ENCODE results near the gene NSD1.
A peak's percentile ranks its signal among the peaks of the same experiment; 100 is the strongest.
"Not testable (repeated sequence)": the region's sequence is repeated elsewhere in the genome, so short reads cannot be mapped to it uniquely, and the experiment has no call there.

NSD1 gene

DNA sequence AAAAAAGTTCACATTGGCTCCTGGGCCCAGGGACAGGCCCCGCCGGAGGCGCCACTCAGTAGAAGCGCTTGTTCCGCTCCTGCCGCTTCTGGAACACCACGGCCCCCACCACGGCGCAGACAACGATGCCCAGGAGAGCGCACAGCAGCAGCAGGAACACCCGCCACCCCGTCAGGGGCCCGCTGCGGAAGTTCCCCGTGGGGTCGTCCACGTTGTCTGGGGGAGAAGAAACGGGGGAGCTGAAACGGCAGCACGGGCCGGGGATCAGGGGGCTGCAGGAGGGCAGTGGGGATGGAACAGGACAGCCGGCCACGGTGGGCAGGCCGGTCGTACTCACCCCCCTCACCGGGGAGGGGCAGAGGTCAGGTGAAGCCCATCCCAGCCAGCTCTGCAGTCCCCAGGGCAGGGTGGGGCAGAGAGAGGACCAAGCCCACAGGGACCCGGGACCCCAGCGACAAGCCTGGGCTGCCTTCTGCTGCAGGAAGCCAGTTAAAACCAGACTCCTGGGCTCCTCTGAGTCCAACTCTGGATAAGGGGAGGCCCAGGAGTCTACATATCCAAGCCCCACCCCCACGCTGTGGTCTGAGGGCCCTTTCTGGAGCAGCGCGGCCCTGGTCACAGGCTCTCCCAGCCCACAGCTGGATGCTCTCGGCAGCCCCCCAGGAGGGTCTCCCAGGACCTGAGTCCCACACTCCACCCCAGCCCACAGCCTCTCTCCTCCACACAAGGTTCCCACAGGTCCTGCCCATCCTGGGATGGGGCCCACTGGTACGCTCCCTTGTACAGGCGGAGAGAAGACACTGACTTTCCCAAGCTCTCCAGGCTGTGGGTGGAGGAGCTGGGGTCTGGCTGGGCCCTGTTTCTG lies 198.7 kb downstream of the NSD1 start:
- DNase-seq = no peak

- no peak for DNase-seq
These were observed 199.3 kb downstream of the NSD1 start for GRCh38 chr5:177332896-177333260.

GRCh38 chr5:177333420-177334154 lies 200.0 kb downstream of the NSD1 start:
- no peak for DNase-seq

DNA sequence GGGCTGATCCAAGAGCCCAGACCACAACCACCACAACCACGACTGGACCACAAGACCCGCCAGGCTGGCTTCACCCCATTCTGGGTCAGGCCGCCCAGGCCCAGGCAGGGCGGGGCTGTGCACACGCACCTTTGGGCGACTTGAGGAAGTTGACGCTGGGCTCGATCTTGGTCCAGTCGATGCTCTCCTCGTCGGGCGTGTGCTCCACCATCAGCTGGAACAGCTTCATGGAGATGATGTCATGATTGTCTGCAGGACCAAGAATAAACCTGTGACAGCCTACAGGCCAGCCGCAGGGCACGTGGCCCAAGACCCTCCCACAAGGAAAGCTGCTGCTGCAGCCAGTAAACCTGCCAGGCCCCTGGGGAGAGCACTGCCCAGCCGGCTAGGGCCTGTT lies 200.6 kb downstream of the NSD1 start:
- DNase-seq = no peak

GRCh38 chr5:177334781-177335700 lies 201.5 kb downstream of the NSD1 start:
- no peak for DNase-seq

DNA sequence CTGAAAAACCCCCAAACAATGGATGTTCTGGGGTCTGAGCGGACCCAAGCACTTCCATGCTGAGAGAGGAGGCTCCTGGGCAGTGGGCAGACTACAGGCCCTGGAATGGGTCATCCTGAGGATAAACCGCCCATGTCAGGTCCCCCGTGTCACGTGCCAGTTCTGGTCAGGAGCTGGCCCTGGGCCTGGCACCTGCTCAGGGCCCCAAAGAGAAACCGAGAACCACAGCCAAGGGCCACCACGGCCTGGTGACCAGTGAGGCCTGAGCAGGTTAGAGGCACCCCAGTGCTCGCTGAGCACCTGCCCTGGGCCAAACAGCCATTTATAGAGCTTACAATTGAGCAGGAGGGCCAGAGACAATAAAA lies 202.1 kb downstream of the NSD1 start:
- no peak for DNase-seq

GRCh38 chr5:177336112-177336511 lies 202.5 kb downstream of the NSD1 start:
- DNase-seq = peak; percentile 91

- DNase-seq = no peak
These were observed 203.3 kb downstream of the NSD1 start for GRCh38 chr5:177336603-177337494.

DNA sequence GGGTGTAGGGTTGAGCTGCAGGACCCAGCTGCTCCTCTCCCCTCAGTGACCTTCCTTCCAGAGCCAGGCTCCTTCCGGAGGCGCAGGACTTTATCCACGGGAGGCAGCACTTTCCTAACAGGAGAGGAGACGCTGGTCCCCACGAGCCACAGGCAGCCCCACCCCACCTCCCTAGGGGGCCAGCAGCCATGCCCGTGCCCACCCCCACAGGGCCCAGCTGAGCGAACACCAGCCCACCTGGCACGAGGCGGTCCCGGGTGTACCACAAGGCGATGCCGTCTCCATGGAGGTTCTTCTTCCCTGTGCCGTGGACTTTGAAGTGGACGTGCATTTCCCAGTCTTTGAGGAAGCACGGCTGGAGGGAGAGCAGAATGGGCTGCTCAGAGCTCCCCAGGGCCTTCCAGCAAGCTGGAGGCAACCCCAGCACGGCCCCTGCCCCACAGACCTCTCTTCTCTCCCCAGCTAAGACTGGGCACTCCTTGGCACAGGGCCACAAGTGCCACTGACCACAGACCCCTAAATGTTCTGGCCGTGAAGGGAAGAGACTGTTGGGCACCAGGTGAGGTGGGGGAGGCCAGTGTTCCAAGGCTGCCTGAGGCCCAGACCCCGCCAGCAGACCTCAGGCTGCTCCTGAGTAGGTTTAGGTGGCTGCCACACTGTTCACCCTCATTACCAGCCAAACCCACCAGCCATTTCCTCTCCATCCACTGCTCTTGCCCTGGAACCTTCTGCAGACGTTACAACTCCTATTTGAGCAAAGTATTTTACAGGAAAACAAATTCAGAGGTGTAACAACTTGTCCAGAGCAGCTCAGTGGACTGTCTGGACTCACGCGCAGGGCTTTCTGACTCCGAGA lies 204.9 kb downstream of the NSD1 start:
- DNase-seq = no peak

DNA sequence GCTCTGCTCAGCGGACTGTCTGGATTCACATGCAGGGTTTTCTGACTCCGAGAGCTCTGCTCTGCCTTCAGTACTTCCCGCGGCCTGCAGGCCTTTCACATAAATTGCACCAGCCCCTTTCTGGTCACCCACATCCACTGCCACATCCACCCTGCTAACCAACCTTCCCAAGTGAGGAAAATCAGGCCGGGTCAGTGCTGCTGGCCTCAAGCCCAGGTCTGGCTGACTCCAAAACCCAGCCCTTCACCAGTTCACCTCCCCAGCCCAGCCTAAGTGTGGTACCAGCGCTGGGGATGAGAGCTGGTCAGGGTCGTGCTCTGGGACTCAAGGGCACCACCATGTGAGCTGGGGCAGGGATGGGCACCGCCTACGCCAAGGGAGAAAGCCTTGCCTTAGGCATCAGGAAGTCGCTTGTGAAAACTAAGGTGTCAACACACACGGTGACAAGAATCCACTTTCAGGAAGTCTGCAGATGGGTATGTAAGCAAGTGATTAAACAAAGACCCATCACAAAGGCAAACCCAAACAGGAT lies 205.6 kb downstream of the NSD1 start:
- no peak for DNase-seq

GRCh38 chr5:177343000-177343399 lies 209.4 kb downstream of the NSD1 start:
- not testable (repeated sequence) for DNase-seq

DNA sequence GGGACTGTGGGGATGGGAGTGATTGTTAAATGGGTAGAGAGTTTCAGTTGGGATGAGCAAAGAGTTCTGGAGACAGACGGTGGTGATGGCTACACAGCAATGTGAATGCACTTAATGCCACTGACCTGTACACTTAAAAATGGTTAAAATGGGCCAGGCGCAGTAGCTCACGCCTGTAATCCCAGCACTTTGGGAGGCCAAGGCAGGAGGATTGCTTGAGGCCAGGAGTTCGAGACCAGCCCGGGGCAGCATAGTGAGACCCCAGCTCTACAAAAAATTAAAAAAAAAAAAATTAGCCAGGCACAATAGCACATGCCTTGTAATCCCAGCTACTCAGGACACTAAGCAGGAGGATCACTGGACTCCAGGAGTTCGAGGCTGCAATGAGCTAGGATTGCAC lies 210.2 kb downstream of the NSD1 start:
- no peak for DNase-seq

DNA sequence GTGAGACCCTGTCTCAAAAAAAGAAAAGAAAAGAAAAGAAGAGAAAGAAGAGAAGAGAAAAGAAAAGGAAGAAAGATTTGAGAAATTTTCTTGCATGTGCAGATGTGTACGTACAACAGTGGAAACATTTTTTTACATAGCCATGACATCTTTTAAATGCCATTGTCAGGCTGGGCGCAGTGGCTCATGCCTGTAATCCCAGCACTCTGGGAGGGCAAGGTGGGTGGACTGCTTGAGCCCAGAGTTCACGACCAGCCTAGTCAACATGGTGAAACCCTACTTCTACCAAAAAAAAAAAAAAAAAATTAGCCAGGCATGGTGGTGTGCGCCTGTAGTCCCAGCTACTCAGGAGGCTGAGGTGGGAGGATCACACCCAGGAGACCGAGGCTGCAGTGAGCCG lies 211.3 kb downstream of the NSD1 start:
- DNase-seq = no peak

DNA sequence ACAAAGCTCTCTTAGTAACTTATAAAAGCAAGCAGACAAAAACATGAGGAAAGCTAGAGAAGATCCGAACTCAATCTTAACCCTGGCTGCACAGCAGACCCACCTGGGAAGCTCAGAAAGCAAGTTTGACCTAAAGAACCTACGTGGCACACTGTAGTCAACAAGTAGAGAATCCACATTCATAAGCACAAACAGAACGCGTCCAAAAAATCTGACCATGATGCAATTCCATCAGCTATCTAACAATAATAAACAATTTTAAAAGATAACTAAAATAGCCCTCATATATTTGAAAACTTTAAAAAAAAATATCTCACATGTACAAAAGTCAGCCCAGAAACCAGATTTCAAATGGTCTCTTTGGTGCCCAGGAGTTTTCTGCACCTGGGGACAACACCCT lies 213.2 kb downstream of the NSD1 start:
- no peak for DNase-seq

- no peak for DNase-seq
These were observed 214.1 kb downstream of the NSD1 start for GRCh38 chr5:177347699-177348098.

GRCh38 chr5:177349362-177349647 lies 215.7 kb downstream of the NSD1 start:
- DNase-seq = no peak

- no peak for DNase-seq
These were observed 216.2 kb downstream of the NSD1 start for GRCh38 chr5:177349762-177350161.

All from hematopoietic multipotent progenitor cell treated with erythropoietin and hydrocortisone succinate and interleukin-3 and kit ligand, for 4 days (in vitro differentiated cells).